H1 (cell line): ENCODE results near the gene MECP2. TPM values are rescaled to one million over a fixed set of nuclear protein-coding genes. Genes with fewer than 3 reads are reported as not detected.

Source experiments
- CTCF ChIA-PET: fragments of 300-600 bp; sonication (Branson Sonifier 250); formaldehyde crosslinking; loops from one replicate; lab custom pipeline; 2021; ENCODE audit not compliant: partially characterized antibody; lab: Charles Lee
- POLR2A ChIA-PET: fragments of 300-600 bp; sonication (Branson Sonifier 250); formaldehyde crosslinking; loops from one replicate; lab custom pipeline; 2021; ENCODE audit warnings: inconsistent platforms; ENCODE audit not compliant: partially characterized antibody; lab: Charles Lee
- DNase-seq, 2 experiments: peaks; one replicate each; pipeline versions ENCODE4 v3.0.0 to v3.0.0-alpha.2; 2010 to 2022; ENCODE audit warnings: low spot score in 2 of 2, low read depth in 1 of 2, mixed read lengths in 1 of 2
- FAIRE-seq: peaks from 2 replicates; lab custom pipeline; 2011; peaks lifted over from hg19 to GRCh38; lab: Jason Lieb, UNC
- H2AFZ ChIP-seq: 2 replicates; pipeline ENCODE4 v1.8.1; 2012; ENCODE audit warnings: low read length, inconsistent platforms
- H2AK5ac ChIP-seq: 2 replicates; pipeline ENCODE4 v1.6.1; 2013; ENCODE audit warnings: low read depth, low read length
- H2BK120ac ChIP-seq: replicated peaks from 2 replicates; pipeline ENCODE3; 2013; ENCODE audit warnings: low read depth, low read length, inconsistent platforms
- H2BK12ac ChIP-seq: 2 replicates; pipeline ENCODE4 v1.6.1; 2013; ENCODE audit warnings: low read depth, low read length
- H2BK15ac ChIP-seq: 2 replicates; pipeline ENCODE4 v1.6.1; 2013; ENCODE audit warnings: low read length
- H2BK20ac ChIP-seq: 2 replicates; pipeline ENCODE4 v1.6.1; 2013; ENCODE audit warnings: low read length
- H2BK5ac ChIP-seq: 2 replicates; pipeline ENCODE4 v1.6.1; 2013; ENCODE audit warnings: low read depth, low read length
- H3K14ac ChIP-seq: 2 replicates; pipeline ENCODE4 v1.6.1; 2013; ENCODE audit warnings: inconsistent platforms; ENCODE audit not compliant: insufficient read length
- H3K18ac ChIP-seq: 2 replicates; pipeline ENCODE4 v1.6.1; 2013; ENCODE audit warnings: low read length; ENCODE audit errors: extremely low read depth
- H3K23ac ChIP-seq: 2 replicates; pipeline ENCODE4 v1.6.1; 2013; ENCODE audit warnings: inconsistent platforms; ENCODE audit not compliant: insufficient read length
- H3K23me2 ChIP-seq: 2 replicates; pipeline ENCODE4 v1.6.1; 2013; ENCODE audit warnings: low read depth, low read length
- H3K27ac ChIP-seq: 2 replicates; pipeline ENCODE4 v1.6.1; 2011; ENCODE audit warnings: low read depth, low read length, inconsistent platforms
- H3K27me3 ChIP-seq, 4 experiments: replicated peaks in 1 of 4; 1 replicate in 1 of 4; 2 replicates in 3 of 4; pipeline versions ENCODE4 v1.6.1 to v1.8.1; 2011 to 2013; ENCODE audit warnings: low read length in 3 of 4, mild to moderate bottlenecking in 3 of 4, inconsistent platforms in 2 of 4, mixed read lengths in 2 of 4, moderate library complexity in 1 of 4; ENCODE audit not compliant: control insufficient read depth in 3 of 4, insufficient read depth in 3 of 4; ENCODE audit errors: extremely low read depth in 1 of 4
- H3K36me3 ChIP-seq, 4 experiments: 2 replicates each; pipeline versions ENCODE4 v1.6.1 to v1.8.1; 2011 to 2013; ENCODE audit warnings: mild to moderate bottlenecking in 4 of 4, low read length in 3 of 4, moderate library complexity in 2 of 4, control low read depth in 1 of 4, inconsistent platforms in 1 of 4; ENCODE audit not compliant: insufficient read depth in 4 of 4, control insufficient read depth in 2 of 4
- H3K4ac ChIP-seq: replicated peaks from 2 replicates; pipeline ENCODE3; 2013; ENCODE audit warnings: low read length, low read depth, mixed read lengths, inconsistent platforms; ENCODE audit not compliant: insufficient read length
- H3K4me1 ChIP-seq, 4 experiments: replicated peaks in 1 of 4; 1 replicate in 1 of 4; 2 replicates in 3 of 4; pipeline versions ENCODE4 v1.6.1 to v1.8.1; 2011 to 2013; ENCODE audit warnings: low read length in 3 of 4, inconsistent platforms in 2 of 4, mixed read lengths in 1 of 4; ENCODE audit not compliant: insufficient read depth in 4 of 4, control insufficient read depth in 3 of 4
- H3K4me2 ChIP-seq, 2 experiments: 2 replicates each; pipeline versions ENCODE4 v1.6.1 to v1.8.1; 2011 to 2013; ENCODE audit warnings: low read depth in 2 of 2, low read length in 2 of 2, control low read depth in 1 of 2, inconsistent platforms in 1 of 2, mild to moderate bottlenecking in 1 of 2; ENCODE audit not compliant: insufficient read depth in 1 of 2
- H3K4me3 ChIP-seq, 4 experiments: fragments of 200-600, 300-600 bp in 1 of 4; sonication (generic), shearing (Covaris generic), sonication (Bioruptor Twin) in 1 of 4; 2 replicates each; pipeline versions ENCODE4 v1.5.1 to v1.8.1; 2011 to 2016; ENCODE audit warnings: low read length in 4 of 4, low read depth in 3 of 4, control low read depth in 2 of 4, inconsistent platforms in 2 of 4, mild to moderate bottlenecking in 2 of 4, mixed read lengths in 1 of 4, moderate library complexity in 1 of 4; ENCODE audit not compliant: insufficient read depth in 2 of 4; ENCODE audit errors: extremely low read depth in 1 of 4
- H3K56ac ChIP-seq: replicated peaks from 2 replicates; pipeline ENCODE3; 2013; ENCODE audit warnings: low read depth, mild to moderate bottlenecking, mixed read lengths, low read length, inconsistent platforms; ENCODE audit not compliant: insufficient read length
- H3K79me1 ChIP-seq: 2 replicates; pipeline ENCODE4 v1.6.1; 2013; ENCODE audit warnings: low read depth, low read length, control low read depth
- H3K79me2 ChIP-seq, 2 experiments: 2 replicates each; pipeline versions ENCODE4 v1.6.1 to v1.8.1; 2012 to 2013; ENCODE audit warnings: low read length in 2 of 2, mild to moderate bottlenecking in 2 of 2, inconsistent platforms in 1 of 2; ENCODE audit not compliant: insufficient read depth in 2 of 2, control insufficient read depth in 1 of 2
- H3K9ac ChIP-seq, 4 experiments: replicated peaks in 1 of 4; 1 replicate in 1 of 4; 2 replicates in 3 of 4; pipeline versions ENCODE4 v1.6.1 to v1.8.1; 2011 to 2013; ENCODE audit warnings: low read depth in 3 of 4, low read length in 3 of 4, control low read depth in 2 of 4, mild to moderate bottlenecking in 2 of 4, moderate library complexity in 2 of 4, inconsistent platforms in 1 of 4; ENCODE audit errors: extremely low read depth in 1 of 4
- H3K9me3 ChIP-seq, 2 experiments: 2 replicates each; pipeline versions ENCODE4 v1.6.1 to v1.8.1; 2012 to 2013; ENCODE audit warnings: mild to moderate bottlenecking in 2 of 2, moderate library complexity in 2 of 2, control low read depth in 1 of 2, inconsistent platforms in 1 of 2, low read depth in 1 of 2, low read length in 1 of 2, mixed read lengths in 1 of 2; ENCODE audit not compliant: insufficient read depth in 2 of 2
- H4K20me1 ChIP-seq, 2 experiments: replicated peaks in 1 of 2; 2 replicates each; pipeline versions ENCODE3 to v1.8.1; 2011 to 2013; ENCODE audit warnings: inconsistent platforms in 2 of 2, low read length in 2 of 2, mild to moderate bottlenecking in 1 of 2; ENCODE audit not compliant: insufficient read depth in 2 of 2, control insufficient read depth in 1 of 2
- H4K5ac ChIP-seq: 2 replicates; pipeline ENCODE4 v1.6.1; 2013; ENCODE audit warnings: low read length, low read depth, mixed read lengths, inconsistent platforms; ENCODE audit not compliant: insufficient read length
- H4K8ac ChIP-seq: 2 replicates; pipeline ENCODE4 v1.8.0; 2013; ENCODE audit warnings: mild to moderate bottlenecking, moderate library complexity, low read length, inconsistent platforms; ENCODE audit not compliant: insufficient read depth; ENCODE audit errors: extremely low read depth
- H4K91ac ChIP-seq: replicated peaks from 2 replicates; pipeline ENCODE3; 2013; ENCODE audit warnings: low read length, mixed read lengths, inconsistent platforms; ENCODE audit not compliant: insufficient read length
- BACH1 ChIP-seq: IDR thresholded peaks from 2 replicates; pipeline ENCODE4 v1.6.1; 2012; ENCODE audit warnings: low read length, improper control_type of control experiment
- KDM1A ChIP-seq: fragments of 200-600, 300-600 bp; sonication (generic); IDR thresholded peaks from 2 replicates; pipeline ENCODE4 v1.7.1; 2016; ENCODE audit warnings: mild to moderate bottlenecking, low read length, borderline replicate concordance
- TCF12 ChIP-seq: IDR thresholded peaks from 2 replicates; pipeline ENCODE4 v1.6.1; 2011; ENCODE audit warnings: low read depth, mild to moderate bottlenecking, low read length
- WGBS, 2 experiments: shearing (Covaris generic) in 1 of 2; methylation state at CpG; one replicate each; pipeline versions ENCODE4 v1.1.6 to v1.1.7; 2013 to 2015; ENCODE audit warnings: low lambda C conversion rate in 2 of 2, mixed read lengths in 2 of 2, inconsistent platforms in 1 of 2, low coverage in 1 of 2, missing lambda C conversion rate in 1 of 2; ENCODE audit not compliant: insufficient replicate concordance in 2 of 2, insufficient coverage in 1 of 2, insufficient read length in 1 of 2; ENCODE audit errors: extremely low coverage in 1 of 2, missing lambda C conversion rate in 1 of 2; 5-methylcytosine and 5-hydroxymethylcytosine counted together
- polyA plus RNA-seq, 7 experiments: library from polyadenylated mRNA; depleted of rRNA in 3 of 7; stranded (reverse) in 5 of 7; unstranded in 2 of 7; fragments of >200 nt in 5 of 7; fragments of 200-250 nt in 2 of 7; gene quantifications; 1 replicate in 5 of 7; 2 replicates in 1 of 7; 4 replicates in 1 of 7; pipeline versions ENCODE4 v1.2.1 to v1.2.3, GENCODE V29; 2011 to 2013; ENCODE audit warnings: missing spikeins in 2 of 7, mixed read lengths in 2 of 7
- total RNA-seq: library from RNA; stranded (reverse); fragmentation: NEBNext Ultra II Directional; extraction: Animal tissue kit (Norgen Biotek cat#: 25700); gene quantifications from 2 replicates; pipeline ENCODE4 v1.2.1, GENCODE V29; 2021

Gene MECP2
- total and polyA plus RNA-seq, 2 of the 8 experiments (the other 6 are each of a cell fraction or from before 2014, with no cell fraction given), result 5.0 to 32.4 TPM

- Histone ChIP-seq H2AFZ (no peak overlapping the region), H2BK15ac (no peak overlapping the region), H3K18ac (no peak overlapping the region), H3K23me2 (no peaks in the 10 kb centered on the region), H3K79me2 (peaks cover 0 to 25% of the 10 kb centered on the region in 2 experiments; a peak in 2 of 4 replicates), H4K91ac (no peak overlapping the region), H3K23ac (no peak overlapping the region), H2BK5ac (no peak overlapping the region), H4K20me1 (peaks cover 2 to 6% of the 10 kb centered on the region in 2 experiments), H3K9ac (no peak overlapping the region), H2BK20ac (no peak overlapping the region), H2AK5ac (no peak overlapping the region), H3K36me3 (no peaks in the 10 kb centered on the region; a peak in 3 of 8 replicates), H3K4me2 (no peak overlapping the region), H3K27ac (no peak overlapping the region), H3K4me1 (no peaks in the 10 kb centered on the region), H3K56ac (no peak overlapping the region), H3K79me1 (peaks cover 4% of the 10 kb centered on the region; the same call in 1 of the 2 replicates), H3K14ac (no peak overlapping the region), H2BK12ac (no peak overlapping the region), H2BK120ac (no peak overlapping the region), H3K9me3 (no peaks in the 10 kb centered on the region), H4K8ac (no peak overlapping the region), H3K4ac (no peak overlapping the region), H3K27me3 (no peaks in the 10 kb centered on the region), H3K4me3 (no peak overlapping the region), H4K5ac (no peak overlapping the region)
- FAIRE-seq (no peak), DNase-seq (no peak)
- 98% methylated on average over 7 of the region's 8 CpGs; no CpG with 5 or more reads in 1 of the 2 experiments for WGBS, 2 experiments
- TF ChIP-seq TCF12, result no peak
- TF ChIP-seq KDM1A, result no peak
- no peak for TF ChIP-seq BACH1
- CTCF ChIA-PET, result interaction anchor here (0.6 kb wide), 1 partner anchor 35 kb away, joined by 4 read pairs; no protein-coding TSS in a partner anchor
- POLR2A ChIA-PET, result no interaction called here
These were observed 40.7 kb downstream of the MECP2 start for GRCh38 chrX:154056770-154057241.
